IPS DF 19.7 (cell line): ENCODE measurements around the gene ZNF697.

ENCODE experiments used
- DNase-seq: peaks from one replicate; pipeline ENCODE4 v3.0.0-alpha.2; 2013; ENCODE audit warnings: low read depth, low spot score

Gene ZNF697

DNA sequence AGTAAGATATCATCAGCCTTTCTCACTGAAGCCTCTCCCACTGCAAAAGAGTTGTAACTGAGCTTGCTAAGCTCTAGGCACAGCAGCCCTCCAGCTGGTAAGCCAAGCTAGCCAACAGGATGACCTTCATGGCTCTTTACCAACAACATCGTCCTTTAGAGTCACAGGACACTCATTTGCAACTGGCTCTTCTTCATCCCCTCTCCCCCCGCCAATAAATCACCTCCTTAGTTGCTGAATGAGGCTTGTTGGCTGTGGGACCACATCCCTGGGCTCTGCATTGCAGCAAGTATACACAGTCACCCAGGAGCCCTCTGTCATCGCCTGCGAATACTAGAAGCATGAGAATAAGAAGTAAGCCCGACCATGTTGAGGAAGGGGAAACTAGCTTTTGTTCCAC is 16.0 kb upstream of the ZNF697 start:
- no peak for DNase-seq

DNA sequence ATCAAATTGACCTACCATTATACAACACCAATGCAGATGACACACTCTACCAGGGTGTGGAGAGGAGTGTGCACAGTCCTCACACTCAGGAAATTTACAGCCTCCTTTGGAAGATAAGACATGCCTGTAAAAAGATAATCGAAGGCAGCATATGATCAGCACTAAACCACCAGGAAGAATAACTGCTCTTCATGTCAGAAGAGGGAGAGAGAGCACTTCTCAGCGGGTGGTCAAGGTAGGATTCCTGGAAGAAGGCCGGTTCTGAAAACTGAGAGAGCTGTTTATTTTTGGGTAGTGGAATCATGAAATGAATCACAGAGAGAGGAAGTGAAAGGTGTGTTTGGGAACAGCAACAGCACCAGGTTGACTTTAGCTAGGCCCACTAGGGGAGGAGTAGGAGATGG is 14.0 kb upstream of the ZNF697 start:
- DNase-seq = no peak

DNA sequence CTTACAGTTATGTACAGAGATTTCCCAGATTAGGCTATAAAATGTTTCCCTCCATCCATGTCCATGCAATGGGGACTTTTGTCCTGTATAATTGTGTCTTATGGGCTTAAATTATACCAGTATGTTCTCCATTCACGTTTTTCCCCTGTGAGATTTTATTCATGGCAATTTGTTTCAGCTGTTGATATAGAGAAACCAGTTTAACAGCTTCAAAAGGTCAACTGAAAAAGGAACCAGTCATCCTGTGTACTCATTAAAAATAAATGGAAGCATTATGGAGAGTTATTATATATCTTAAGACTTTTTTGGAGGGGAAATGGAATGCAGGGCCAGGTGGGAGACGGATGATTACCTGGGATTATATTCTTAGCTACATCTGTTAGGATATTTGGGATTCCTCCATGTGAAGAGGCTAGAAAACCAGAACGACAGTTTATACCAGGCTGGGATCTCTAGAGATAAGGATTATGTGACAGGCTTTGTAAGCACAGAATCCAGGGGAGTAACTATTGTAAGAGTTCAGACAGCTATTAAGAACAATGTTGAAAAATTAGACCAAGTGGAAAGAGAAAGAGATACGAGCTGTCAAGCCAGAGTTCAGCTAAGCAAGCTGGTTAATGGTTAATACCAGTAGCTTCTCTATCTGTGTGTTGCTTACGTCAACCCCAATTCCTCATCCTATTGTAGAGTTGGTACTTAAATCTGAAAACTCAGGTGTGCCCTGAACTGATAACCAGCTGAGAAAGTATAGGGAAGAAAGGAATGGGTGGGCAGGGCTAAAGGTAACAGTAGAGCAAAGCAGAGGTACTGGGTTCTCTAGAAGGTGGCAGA is 12.4 kb upstream of the ZNF697 start:
- no peak for DNase-seq

DNA sequence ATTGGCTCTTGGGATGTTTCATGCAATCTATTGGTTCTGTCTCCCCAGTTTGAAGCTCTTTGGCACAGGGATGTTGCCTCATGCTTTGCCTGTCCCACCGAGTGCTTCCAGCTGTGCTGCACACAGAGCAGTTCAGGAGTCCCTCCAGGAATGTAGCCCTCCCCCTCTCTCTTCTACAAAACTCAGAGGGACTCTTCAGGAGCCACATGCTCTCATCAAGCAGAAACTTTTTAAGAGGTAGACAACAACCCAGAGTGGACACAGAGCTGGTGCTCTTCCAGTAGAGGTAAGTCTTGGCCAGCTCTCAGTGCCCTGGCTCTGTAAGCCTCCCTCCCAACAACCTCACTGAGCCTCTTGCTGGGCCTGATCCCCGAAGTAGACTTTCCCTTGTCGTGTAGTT is 11.6 kb upstream of the ZNF697 start:
- DNase-seq = no peak

DNA sequence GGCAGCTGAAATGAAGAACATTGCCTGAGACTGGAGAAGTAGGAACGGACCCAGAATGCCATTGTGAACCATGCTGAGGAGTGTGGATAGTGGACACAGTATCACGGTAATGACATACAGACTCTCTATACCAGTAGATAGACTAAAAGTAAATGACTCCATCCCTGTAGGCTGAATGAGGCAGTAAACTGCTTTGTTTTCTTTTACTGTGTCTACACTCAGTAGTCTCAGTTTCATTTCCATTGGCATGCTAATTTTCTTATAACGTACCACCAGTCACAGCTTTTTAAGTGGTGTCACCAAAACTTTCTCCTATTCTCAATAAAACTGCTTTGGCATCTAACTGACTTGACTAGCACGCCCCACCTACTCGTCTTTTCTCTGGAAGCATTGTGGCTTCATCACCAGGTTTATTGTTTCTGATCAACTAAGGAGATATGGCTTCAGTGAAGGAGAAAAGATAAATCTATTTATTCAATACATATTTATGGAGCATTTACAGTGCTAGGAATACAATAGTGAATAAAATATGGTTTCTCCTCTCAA is 8.4 kb upstream of the ZNF697 start:
- no peak for DNase-seq

DNA sequence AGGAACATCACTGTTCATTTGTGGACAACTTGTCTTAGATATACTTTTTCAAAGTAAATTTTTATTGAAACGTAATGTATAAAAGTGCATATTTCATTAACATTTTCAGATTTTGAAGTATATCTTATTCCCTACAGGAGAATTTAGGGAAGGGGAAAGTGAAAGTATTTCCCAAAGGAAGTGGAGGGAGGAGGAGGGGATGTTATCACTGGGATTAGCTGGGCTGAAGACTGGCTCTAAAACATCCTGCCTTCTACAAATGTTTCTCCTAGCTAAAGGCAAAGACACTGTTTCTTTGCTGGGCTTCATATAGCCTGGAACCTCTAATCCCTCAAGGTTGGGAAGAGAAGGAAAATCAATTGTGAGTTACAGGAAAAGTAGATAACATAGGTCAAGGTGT is 7.1 kb upstream of the ZNF697 start:
- DNase-seq = no peak

DNA sequence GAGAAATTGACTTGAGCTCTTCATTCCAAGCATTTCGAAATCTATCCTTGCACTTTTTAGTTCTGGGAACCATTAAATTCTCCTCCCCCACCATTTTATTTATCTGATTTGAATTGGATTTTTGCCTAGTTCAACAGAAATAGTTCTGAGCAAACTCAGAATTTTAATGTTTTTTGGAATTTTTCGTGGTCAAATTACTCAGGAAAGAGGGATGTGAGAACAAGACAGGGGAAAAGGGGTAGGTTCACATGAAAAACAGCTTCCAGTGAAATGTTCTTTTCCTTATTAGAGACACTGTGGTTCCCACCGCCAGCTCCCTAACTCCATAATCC is 5.7 kb upstream of the ZNF697 start:
- DNase-seq = no peak

DNA sequence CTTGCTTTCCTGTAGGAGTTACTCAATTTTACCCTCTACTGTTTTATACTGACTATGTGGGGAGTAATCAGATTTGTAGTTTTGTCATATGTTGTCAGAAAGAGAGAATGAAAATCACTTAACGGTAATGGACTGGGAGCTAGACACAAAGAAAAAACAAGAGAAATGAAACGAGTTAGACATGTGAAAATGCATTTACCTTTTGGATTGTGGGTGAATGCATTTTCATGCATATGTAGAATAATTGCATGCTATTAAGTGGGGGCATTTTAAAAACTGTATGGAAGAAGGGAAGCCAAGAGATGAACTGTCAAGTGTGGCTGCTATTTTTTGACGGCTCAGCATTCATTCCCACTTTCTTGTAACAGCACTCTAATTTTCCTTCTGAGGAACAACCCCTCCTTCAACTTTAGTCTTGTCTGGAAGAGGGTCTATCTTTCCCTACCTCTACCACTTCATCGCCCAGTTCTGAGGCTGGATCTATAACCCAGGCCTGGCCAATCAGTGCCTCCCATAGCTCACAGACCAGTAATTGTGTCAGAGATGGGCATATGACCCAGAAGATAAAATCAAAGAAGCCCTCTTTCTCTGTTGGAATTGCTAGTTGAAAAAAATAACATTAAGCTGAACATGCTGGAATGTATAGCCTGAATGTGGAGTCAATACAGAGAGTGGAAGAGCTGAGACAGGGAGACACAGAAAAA is 5.2 kb upstream of the ZNF697 start:
- DNase-seq = no peak

DNA sequence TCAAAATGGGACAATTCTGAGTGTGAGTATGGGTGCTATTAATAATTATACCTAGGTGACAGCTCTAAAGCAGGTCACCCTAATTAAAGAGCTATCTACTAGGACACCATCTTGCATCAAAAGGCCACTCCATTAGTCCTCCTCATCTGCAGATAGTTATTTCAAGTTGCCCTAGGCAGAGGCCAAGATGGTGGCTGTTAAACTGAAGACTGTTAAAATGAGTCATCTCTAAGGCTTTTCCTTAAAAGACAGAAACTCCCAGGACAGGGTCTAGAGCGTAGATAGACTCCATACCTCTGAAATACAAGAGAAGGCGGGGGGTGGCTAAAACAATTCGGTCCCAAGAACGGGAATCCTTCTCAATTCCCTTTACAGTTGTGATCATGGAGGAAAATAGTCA is 4.5 kb upstream of the ZNF697 start:
- DNase-seq = no peak

DNA sequence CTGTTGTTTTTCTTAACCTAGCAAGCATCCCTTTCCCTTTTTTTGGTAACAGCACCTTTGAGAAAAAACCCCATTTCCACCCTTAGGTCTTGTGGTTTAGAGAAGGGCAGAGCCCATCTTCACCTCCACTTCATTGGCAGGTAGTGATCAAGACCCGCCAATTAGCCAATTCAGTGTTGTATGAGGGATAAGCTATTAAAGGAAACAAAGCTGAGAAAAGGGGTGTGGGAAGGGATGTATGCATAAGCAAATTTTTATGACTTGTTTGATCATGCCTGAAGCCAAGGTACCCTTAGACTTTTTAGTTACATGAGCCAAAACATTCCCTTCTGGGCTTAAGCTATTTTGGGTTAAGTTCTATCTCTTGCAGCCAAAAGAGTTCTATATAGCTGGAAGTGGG is 3.6 kb upstream of the ZNF697 start:
- DNase-seq = no peak

DNA sequence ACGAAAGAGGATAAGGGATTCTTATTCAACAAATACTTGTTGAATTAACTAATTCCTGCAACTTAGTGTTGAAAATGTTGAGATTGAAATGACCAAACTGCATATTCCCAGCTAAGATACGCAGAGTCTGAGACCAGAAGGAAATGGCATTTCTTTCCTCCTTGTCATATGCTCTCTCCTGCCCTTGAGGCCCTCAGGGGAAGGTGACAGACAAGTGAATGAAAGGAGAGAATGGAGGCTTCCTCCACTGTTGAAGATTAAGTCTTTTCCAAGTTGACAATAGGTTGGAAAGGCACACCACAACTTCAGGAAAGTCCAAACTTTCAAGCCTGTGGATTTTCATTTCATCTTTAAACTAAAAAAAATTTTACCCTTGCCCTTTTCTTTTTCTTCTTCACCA is 3.1 kb upstream of the ZNF697 start:
- DNase-seq = no peak

DNA sequence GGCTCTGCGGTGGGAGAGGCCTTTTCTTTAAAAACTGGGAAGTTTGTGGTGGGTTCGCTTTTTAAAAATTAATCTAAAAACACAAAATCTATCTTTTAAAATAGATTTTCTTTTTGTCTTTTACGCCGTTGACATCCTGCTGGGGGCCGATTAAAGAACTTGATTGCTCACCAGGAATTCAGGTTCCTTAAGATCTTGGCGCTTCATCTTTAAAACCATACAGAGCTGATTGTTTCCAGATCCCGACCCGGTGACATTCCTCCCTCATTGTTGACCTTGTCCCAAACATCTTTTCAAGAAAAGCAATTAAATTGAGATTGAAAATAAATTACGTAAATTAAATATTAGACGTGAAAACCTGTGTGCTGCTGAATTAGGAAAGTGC is 546 bp upstream of the ZNF697 start:
- DNase-seq = no peak

DNA sequence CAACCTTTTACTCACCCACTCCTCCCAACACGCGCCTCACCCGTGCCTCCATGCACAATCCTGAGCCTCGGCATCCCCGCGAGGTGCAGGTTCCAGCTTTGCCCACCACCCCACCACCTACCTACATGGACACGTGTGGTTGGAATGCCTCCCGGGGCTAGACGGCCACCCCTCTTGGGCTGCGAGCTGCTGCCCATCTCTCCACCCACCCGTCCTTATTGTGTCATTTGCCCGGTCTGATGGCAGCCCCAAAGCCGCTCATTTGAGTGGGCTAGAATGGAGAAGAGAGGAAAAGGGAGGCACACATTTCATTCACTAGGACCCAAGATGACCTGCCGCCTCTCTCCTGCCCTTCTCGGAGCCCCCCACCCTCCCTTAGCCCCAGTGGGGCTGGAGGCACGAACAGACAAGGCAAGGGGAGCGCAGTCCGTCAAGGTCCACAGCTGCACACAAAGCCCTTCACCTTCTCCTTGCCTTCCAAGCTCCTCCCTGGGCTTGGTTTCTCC is 785 bp downstream of the ZNF697 start:
- no peak for DNase-seq

DNA sequence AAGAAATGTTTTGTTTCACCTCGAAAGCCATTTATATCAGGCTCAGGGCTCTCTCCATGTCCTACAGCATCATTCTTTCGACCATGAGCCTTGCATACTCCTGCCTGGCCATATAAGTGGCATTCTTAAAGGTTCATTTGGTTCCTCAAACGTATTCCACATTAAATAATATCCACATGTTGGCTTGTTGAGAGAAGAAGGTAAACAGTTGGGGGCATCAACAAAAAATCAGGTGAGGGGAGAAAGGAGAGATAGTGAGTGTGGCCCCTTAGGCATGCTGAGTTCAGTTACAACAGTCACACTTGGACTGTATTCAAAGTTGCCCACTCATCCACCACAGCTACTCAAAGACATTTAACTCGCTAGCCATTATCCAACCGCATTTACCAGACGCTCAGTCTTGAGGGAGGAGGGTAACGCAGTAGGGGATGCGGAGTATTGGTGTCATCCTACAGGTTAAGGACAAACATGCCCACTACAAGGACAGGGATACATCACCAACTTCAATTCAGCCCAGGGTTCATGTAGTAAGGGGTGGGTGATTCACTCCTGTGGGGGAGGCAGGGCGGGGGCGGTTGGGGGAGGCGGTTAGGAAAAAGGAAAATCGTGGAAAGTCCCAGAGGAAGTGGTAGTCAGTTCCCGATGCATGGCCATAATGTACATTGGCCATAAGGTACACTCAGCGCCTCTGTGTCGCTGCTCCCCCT is 1.4 kb downstream of the ZNF697 start:
- DNase-seq = no peak

DNA sequence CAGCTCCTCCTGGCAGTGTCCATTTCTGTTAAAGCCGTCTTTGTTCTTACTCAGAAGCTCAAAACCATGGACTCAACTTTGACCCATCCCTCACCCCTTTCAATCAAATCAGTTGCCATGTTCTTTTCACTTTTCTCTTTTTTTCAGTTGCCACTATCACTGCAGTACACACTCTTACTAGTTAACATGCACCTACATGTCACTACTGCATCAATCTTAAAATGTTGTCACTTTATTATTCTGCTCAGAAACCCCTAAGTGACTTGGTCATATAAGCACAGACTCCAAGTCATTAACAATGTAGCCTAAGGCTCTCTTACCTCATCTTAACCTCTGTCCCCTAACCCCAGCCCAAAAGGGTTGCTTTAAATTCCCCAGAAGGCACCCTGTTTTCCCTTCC is 9.0 kb downstream of the ZNF697 start:
- DNase-seq = no peak

DNA sequence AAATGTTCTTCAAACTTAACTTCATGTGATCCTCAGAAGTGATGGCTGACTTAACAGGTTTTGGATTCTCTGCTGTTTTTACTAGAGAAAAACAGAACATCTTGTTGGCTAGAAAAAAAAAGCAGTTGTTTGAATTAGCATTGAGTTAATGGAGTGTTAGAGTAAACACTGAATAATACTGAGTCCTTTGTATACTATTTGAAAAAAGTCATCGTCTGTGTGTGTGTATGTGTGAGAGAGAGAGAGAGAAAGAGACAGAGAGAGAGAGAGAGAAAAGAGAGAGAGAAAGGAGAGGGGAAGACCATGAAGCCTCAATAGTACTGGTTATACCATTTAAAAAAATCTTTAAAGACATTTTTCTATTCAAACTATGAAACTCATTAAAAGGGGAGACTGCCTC is 10.4 kb downstream of the ZNF697 start:
- DNase-seq = no peak

DNA sequence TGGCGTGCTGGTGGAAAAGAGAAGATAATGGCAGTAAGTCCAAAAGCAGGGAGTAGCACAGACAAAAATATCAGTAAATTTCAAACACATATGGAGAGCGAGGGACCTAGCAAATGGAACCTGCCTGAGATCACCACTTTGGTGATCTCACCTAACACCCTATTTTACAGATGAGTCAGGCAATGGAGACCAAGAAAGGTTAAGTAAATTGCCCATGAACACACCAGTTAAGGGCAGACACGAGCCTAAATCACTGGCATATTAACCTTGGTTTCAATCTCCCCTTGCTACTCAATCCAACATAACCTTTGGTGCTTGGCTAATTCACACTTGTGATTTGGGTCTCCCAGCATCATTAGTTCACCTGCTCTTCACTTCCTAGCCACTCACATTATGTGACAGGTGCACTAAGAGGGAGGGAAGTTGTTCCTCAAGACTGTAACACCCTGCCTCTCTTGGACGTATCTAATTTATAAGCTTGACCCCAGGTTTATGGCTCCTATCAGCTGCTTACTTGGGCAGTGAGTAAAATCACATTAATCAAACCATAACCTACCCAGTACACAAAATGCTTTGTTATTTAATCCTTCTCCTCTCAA is 11.5 kb downstream of the ZNF697 start:
- DNase-seq = no peak

DNA sequence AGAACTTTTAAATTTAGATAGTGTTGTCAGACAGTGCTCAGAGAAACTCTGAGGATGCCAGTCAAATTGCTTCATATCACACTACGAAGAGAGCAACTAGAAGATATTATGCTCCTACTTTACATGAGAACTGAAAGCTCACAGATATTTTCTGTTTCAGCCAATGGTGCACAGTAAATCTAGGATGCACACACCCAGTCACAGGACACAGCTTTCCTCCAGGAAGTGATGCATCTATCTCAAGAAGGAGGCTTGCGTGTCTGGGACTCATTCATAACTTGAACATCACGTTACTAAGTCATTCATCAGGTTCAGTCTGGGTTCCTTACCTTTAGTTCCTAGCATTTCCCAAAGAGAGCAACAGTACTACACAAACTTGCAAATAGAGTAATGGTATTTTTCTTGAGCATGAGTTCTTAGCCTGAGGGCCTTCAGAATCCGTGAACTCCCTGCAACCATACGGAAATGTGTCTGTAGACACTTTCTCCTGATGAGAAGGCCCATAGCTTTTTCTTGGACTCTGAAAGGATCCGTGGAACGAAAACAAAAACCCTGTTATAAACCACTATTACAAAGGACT is 12.2 kb downstream of the ZNF697 start:
- DNase-seq = no peak

DNA sequence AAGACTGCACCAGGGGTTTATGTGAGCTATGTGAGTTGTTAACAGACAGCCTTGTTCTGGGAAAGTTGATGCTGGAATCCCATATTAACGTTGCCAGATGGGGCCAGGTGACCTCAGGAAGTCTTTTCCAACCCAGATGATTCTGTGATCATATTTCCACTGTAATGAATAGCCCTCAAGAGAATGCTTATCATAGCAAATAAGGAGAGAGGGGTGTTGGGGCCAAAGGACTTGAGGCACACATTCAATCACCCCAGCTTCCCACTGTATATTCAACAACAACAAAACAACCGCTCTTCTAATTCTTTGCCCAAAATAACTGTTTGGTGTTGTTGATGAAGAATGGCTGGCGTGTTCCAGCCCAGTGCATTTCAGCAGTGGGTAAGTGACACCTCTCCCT is 14.1 kb downstream of the ZNF697 start:
- no peak for DNase-seq

DNA sequence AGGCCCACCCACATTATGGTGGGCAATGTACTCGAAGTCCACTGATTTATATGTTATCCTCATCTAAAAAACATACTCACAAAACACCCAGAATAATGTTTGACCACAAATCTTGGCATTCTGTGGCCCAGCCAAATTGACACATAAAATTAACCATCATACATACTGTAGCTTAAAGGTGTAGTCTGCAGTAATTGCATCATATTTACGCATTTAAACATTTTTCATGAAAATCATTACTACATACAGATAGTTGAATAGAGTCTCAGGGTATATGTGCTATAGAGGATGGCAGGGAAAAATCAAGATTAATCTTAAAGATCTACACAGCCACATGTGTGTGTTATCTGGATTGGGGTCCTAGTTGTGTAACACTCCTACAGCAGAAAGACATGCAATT is 14.5 kb downstream of the ZNF697 start:
- DNase-seq = no peak

DNA sequence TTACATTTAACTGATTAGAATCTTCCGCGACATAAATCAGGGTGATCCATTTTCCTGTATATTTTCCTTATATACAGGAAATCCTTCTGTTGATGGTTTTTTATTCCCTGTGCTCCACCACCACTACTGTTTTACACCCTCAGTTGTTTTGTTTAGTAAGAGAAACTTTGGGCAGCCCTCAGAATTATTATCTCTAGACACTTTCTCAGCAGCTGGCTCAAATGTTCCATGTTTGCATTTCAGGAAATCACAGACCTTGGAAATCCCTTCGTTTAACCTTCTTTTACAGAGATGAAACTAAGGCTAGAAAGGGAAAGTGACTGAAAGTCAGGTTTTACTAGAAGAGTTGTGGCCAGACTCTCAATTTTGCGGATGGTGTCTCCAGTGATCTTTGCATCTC is 15.2 kb downstream of the ZNF697 start:
- DNase-seq = no peak

DNA sequence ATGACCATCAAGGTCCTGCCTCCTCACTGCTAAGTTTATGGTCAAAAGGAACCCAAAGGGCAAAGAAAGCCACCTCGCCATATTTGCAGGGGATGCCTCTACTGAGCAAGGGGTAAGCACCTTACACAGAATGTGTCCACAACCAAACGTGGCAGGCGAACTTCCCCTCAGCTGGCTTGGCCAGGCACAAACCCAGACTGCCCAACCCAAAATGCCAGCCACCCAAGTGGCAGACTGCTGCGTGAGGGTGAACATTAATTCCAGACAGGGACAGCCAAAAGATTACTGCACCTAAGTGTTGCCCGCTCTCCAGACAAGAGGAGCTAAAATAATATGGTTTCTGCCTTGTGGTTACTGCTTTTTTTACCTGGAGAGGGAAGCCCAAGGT is 16.0 kb downstream of the ZNF697 start:
- DNase-seq = no peak
